Loucy (cell line): ENCODE results near the gene AFTPH.

ENCODE experiments used
- H2AFZ ChIP-seq: fragments of 200-600 bp; sonication (generic); 2 replicates; pipeline ENCODE4 v1.6.0; 2016; ENCODE audit warnings: antibody characterized with exemption, mild to moderate bottlenecking, low read length, moderate library complexity
- H3F3A ChIP-seq: fragments of 200-600 bp; 2 replicates; pipeline ENCODE4 v1.6.0; 2016; ENCODE audit warnings: antibody characterized with exemption, low read depth, mild to moderate bottlenecking
- H3K27me3 ChIP-seq: fragments of 200-600 bp; sonication (generic); 2 replicates; pipeline ENCODE4 v1.6.1; 2014; ENCODE audit warnings: low read length, mild to moderate bottlenecking; ENCODE audit not compliant: insufficient read depth, poor library complexity, severe bottlenecking
- H3K36me3 ChIP-seq: fragments of 200-600 bp; sonication (generic); 2 replicates; pipeline ENCODE4 v1.6.1; 2016; ENCODE audit warnings: low read length; ENCODE audit not compliant: insufficient read depth
- H3K4me1 ChIP-seq: fragments of 200-600 bp; sonication (generic); 2 replicates; pipeline ENCODE4 v1.5.1; 2014; ENCODE audit warnings: low read length, mild to moderate bottlenecking; ENCODE audit not compliant: insufficient read depth, poor library complexity, severe bottlenecking
- H3K4me2 ChIP-seq: fragments of 200-600 bp; sonication (generic); 2 replicates; pipeline ENCODE4 v1.6.0; 2014; ENCODE audit warnings: antibody characterized with exemption, low read length, low read depth, mild to moderate bottlenecking; ENCODE audit not compliant: poor library complexity, severe bottlenecking
- H3K4me3 ChIP-seq: fragments of 200-600 bp; sonication (generic); 2 replicates; pipeline ENCODE4 v1.5.1; 2014; ENCODE audit warnings: low read length, mild to moderate bottlenecking, mixed read lengths; ENCODE audit not compliant: poor library complexity, severe bottlenecking
- H3K79me2 ChIP-seq: fragments of 200-600 bp; sonication (generic); 2 replicates; pipeline ENCODE4 v1.6.1; 2014; ENCODE audit warnings: low read length; ENCODE audit not compliant: insufficient read depth
- H3K9ac ChIP-seq: fragments of 200-600 bp; sonication (generic); 2 replicates; pipeline ENCODE4 v1.6.0; 2014; ENCODE audit warnings: mild to moderate bottlenecking, low read depth, low read length, moderate library complexity; ENCODE audit not compliant: poor library complexity, severe bottlenecking
- H3K9me2 ChIP-seq: fragments of 200-600 bp; sonication (generic); replicated peaks from 2 replicates; pipeline ENCODE4 v1.6.1; 2016; ENCODE audit warnings: low read depth, low read length, mixed read lengths
- H3K9me3 ChIP-seq: fragments of 200-600 bp; sonication (generic); 2 replicates; pipeline ENCODE4 v1.6.1; 2014; ENCODE audit warnings: mild to moderate bottlenecking, antibody characterized with exemption, low read length, low read depth; ENCODE audit not compliant: insufficient read depth
- H4K20me1 ChIP-seq: fragments of 200-600 bp; sonication (generic); 2 replicates; pipeline ENCODE4 v1.6.0; 2014; ENCODE audit warnings: antibody characterized with exemption, low read length, mild to moderate bottlenecking; ENCODE audit not compliant: insufficient read depth, poor library complexity, severe bottlenecking
- CTCF ChIP-seq: fragments of 200-600 bp; sonication (generic); conservative IDR thresholded peaks from 2 replicates; pipeline ENCODE4 v1.5.1; 2014; ENCODE audit warnings: mild to moderate bottlenecking, antibody characterized with exemption, low read length
- EZH2phosphoT487 ChIP-seq: fragments of 200-600 bp; IDR thresholded peaks from 2 replicates; pipeline ENCODE4 v1.6.1; 2018; ENCODE audit warnings: antibody characterized with exemption, mild to moderate bottlenecking, moderate library complexity, borderline replicate concordance

AFTPH gene

GRCh38 chr2:64630752-64631151 lies 106.6 kb downstream of the AFTPH start:
- Histone ChIP-seq H4K20me1 (peaks cover 19% of the 10 kb centered on the region), H3K4me1 (no peaks in the 10 kb centered on the region), H3K27me3 (no peaks in the 10 kb centered on the region), H2AFZ (no peak overlapping the region), H3K79me2 (peaks cover 28% of the 10 kb centered on the region), H3K9me3 (no peaks in the 10 kb centered on the region), H3F3A (no peaks in the 10 kb centered on the region), H3K9me2 (no peaks in the 10 kb centered on the region), H3K4me2 (no peak overlapping the region), H3K4me3 (no peak overlapping the region), H3K36me3 (peaks cover 57% of the 10 kb centered on the region), H3K9ac (no peak overlapping the region)
- TF ChIP-seq CTCF (no peak), EZH2phosphoT487 (no peak)

- Histone ChIP-seq H3F3A (no peaks in the 10 kb centered on the region), H3K36me3 (peaks cover 66% of the 10 kb centered on the region), H3K9ac (no peak overlapping the region), H4K20me1 (peaks cover 29% of the 10 kb centered on the region), H3K4me3 (no peak overlapping the region), H2AFZ (no peak overlapping the region), H3K27me3 (no peaks in the 10 kb centered on the region), H3K9me2 (no peaks in the 10 kb centered on the region), H3K4me1 (peaks cover 5% of the 10 kb centered on the region), H3K4me2 (no peak overlapping the region), H3K9me3 (no peaks in the 10 kb centered on the region), H3K79me2 (peaks cover 38% of the 10 kb centered on the region)
- TF ChIP-seq CTCF (no peak), EZH2phosphoT487 (no peak)
Measured at GRCh38 chr2:64631771-64632170, 107.6 kb downstream of the AFTPH start.

DNA sequence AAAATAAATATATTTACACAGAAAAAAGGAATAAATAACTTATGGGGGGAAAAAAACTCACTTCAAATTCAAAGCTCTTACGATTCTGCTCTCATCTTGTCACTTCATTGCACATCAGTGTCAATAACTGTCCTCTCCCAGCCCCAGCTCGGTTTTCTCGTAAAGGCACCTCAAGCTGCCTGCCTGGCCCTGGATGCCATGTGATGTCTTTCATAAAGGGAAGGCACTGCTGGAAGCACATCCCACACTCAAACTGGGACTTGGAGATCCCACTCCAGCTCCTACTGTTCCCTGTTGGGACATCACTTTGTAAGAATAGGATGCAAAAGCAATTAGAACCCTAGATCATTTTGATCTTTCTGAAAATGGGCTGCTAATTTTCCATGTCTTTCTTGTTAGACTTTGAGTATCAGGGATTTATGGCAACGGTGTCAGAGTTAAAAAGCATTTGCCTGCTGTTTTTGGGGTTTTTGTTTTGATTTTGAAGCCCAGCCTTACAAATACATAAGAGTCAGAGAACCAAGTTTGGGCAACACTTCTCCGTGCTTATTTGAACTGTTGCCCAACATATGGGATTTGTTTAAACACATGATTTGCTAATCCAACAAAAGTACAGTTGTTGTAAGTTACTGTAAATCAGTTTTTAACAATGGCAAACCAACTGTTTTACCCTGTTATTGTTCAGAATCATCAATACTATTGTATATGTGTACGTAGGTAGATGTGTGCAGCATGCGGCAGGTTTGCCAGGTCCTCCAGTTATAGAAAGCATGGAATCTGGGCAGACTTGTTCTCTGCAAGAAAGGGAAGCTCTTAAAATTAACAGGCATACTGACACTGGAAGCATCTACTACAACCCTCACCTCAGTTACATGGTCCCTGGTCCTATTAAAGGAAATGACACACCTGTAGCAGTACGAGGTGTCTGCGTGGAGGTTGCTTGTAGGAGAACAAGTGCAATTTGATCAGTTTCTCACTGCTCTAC lies 109.0 kb downstream of the AFTPH start:
- H3F3A ChIP-seq: no peaks in the 10 kb centered on the region
- H3K4me2 ChIP-seq: no peak overlapping the region
- H3K36me3 ChIP-seq: peaks cover 66% of the 10 kb centered on the region
- no peaks in the 10 kb centered on the region for H3K9me3 ChIP-seq
- no peaks in the 10 kb centered on the region for H3K9me2 ChIP-seq
- H3K27me3 ChIP-seq: no peaks in the 10 kb centered on the region
- H4K20me1 ChIP-seq: peaks cover 43% of the 10 kb centered on the region
- H3K9ac ChIP-seq: no peak overlapping the region
- peaks cover 52% of the 10 kb centered on the region for H3K79me2 ChIP-seq
- no peak for TF ChIP-seq EZH2phosphoT487
- H3K4me3 ChIP-seq: no peak overlapping the region
- H3K4me1 ChIP-seq: peaks cover 19% of the 10 kb centered on the region
- no peak overlapping the region for H2AFZ ChIP-seq
